Stimulated activated CD8-positive, alpha-beta memory T cell treated with anti-CD3 and anti-CD28 coated beads, Interleukin-15, amount 100 ng/mL, for 4 hours (primary cell): Measurements from ENCODE around the gene HP1BP3.

ENCODE experiments used
- DNase-seq, 2 donors: peaks; one replicate each; pipeline ENCODE4 v3.0.0-alpha.2; 2020; ENCODE audit warnings: low read depth in 2 of 2

HP1BP3 gene

GRCh38 chr1:20770314-20771087 lies 16.6 kb downstream of the HP1BP3 start:
- DNase-seq = no peak

DNA sequence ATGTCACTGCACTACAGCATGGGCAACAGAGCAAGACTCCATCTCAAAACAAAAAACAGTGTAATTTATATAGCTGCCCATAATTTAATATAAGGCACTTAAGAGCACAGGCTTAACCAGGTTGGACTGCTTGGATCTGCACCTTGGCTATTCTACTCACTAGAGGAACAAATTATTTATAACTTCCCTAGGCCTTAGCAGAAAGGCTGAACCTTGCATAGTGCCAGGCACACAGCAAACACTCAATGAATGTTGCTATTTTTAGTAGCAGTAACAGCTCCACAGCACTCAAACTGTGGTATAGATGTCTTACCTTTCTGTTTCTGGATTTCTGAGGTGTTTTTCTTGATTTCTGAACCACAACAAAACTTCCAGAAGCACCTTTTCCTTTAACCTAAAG lies 19.8 kb downstream of the HP1BP3 start:
- DNase-seq = no peak

- DNase-seq = no peak
Measured at GRCh38 chr1:20763417-20763816, 23.7 kb downstream of the HP1BP3 start.

DNA sequence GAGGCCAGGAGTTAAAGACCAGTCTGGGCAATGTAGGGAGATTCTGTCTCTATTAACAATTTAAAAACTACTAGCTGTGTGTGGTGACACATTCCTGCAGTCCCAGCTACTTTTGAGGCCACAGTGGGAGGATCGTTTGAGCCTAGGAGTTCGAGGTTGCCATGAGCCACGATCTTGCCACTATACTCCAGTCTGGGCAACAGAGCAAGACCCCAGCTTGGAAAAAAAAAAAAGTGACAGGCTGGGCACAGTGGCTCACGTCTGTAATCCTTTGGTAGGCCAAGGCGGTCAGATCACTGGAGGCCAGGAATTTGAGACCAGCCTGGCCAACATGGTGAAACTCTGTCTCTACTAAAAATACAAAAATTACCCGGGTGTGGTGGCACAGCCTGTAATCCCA lies 26.8 kb downstream of the HP1BP3 start:
- DNase-seq = no peak

- no peak for DNase-seq
Measured at GRCh38 chr1:20753589-20753988, 33.5 kb downstream of the HP1BP3 start.

DNA sequence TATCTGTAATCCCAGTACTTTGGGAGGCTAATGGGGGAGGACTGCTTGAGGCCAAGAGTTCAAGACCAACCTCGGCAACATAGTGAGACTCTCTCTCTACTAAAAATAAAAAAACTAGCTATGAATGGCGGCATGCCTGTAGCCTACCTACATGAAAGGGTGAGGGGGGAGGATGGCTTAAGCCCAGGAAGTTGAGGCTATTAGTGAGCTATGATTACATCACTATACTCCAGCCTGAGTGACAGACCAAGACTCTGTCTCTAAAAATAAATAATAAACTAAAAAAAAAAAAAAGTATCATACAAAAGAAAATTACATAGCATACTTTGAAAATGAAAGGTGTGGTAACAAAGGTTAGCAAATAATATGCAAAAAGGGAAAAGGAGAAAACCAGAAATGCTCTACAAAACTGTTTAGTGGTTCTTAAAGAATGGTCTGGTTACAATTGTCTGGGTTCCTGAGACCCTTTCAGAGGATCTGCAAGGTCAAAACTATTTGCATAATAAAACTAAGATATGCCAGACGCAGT lies 35.6 kb downstream of the HP1BP3 start:
- no peak for DNase-seq

DNA sequence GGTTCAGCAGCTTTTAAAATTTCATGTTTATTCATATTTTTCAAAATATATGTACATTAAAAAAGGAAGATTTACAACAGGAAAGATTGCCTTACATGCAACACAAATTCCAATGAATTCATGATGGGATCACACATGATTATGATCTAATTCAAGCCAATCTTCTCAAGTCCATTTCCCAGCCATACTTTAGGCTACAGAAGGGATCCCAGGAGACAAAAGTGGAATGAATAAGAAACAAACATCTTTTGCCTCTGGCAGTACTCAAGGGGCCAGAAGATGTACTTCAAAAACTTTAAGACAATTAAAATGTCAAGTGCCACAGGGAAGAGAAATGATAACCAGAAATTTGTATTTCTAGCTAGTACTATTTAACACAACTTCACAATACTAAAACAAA lies 44.4 kb downstream of the HP1BP3 start:
- no peak for DNase-seq

- DNase-seq = no peak
Measured at GRCh38 chr1:20740781-20741180, 46.3 kb downstream of the HP1BP3 start.

DNA sequence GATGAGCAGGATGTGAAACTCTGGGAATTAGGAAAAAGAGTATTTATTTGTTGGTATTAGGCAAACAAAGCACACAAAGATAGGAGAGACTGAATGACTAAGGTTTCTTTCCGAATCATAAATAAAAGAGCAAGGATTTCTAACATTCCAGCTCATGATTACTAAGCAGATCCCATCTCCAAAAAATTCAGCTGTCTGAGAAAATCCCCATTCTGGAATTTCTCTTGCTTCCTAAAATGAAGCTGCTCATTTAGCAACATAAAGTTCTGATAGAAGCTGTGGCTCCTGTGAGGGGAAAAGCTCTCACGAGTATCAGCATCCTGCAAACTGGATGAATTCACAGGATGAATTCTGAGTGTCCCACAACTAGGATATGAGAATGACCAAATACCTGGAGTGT lies 47.9 kb downstream of the HP1BP3 start:
- DNase-seq = no peak

DNA sequence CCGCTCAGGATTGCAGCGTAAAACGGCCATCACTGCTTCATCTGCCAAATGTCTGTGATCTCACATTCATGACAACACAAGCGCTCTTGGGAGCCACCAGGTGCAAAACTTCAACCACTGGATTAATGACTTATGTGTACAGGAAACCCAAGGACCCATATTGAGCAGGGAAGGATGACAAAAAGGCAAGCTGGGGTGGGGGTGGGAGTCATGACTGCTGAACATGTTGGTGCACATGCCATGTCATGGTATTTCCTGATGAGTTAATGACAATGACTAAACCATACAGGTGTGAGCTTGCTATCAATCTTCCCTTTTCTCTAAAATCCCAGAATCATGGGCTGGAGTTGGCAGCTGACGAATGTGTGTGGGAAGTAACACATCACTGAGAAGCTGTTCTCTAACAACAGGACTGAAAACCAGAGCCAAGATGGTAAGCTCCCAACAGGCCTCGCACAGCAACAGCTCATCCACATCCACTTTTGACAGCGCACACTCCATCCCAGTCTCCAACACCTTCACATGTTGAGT lies 51.5 kb downstream of the HP1BP3 start:
- DNase-seq = no peak

DNA sequence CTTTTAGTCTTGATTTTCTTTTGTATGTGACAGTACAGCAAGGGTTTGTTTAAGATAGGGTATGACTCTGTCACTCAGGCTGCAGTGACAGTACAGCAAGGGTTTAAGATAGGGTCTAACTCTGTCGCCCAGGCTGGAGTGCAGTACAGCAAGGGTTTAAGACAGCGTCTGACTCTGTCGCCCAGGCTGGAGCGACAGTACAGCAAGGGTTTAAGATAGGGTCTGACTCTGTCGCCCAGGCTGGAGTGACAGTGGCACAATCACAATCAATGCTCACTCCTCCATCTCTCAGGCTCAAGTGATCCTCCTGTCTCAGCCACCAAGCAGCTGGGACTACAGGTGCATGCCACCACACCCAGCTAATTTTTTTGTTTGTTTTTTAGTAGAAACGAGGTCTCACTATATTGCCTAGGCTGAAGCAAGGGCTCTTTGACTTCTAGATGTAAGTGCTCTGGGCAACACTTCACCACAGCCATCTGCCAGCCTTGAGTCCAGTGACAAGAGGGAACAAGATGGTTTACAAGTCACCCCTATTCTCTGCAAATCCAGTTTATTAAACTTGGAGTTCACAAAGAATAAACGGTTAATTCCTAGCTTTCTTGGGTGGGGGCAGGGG lies 53.6 kb downstream of the HP1BP3 start:
- no peak for DNase-seq

DNA sequence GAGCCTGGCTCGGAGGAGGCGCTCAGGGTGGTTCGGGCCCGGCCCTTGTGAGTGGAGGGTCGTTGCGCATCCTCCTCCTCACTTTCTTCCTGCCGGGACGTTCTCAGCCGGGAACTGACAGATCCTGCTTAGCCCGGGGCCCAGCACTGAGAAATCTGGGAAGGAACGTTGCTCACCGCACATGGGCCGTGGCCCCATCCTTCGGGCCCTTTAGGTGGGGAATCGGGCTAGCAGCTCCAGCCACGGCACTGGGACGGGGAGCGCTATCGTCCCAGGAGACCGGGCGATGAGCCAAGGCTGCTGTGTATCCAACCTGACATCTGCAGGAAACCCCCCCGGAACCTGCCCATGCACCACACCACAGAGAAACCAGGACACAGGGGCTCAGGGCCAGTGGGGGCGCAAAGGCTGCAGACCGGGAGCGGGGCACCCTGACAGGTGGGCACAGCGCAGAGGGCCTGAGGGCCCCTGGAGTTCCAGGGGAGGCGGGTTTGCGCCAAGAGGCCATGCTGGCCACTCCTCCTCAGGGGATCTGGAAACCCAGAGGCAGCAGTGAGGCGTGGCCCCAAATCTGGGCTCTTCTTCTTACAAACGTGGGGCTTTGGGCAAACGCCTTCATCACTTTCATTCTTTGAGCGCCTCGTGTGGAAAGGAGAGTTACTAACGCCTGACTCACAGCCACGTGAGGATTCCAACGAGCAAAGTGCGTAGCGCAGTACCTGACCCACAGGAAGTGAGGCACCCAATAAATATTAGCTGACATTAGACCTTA lies 54.3 kb downstream of the HP1BP3 start, which contains the start of gene SH2D5:
TSS of gene SH2D5 (minus strand) at position 116 of the 772 bp plus-strand sequence. CDS start 4,659 bp downstream, outside the sequence.
- peak; percentile 54 to 70 for DNase-seq

- DNase-seq = peak; percentile 47 to 51
Measured at GRCh38 chr1:20732071-20732587, 55.0 kb downstream of the HP1BP3 start.

GRCh38 chr1:20731057-20731991 lies 55.8 kb downstream of the HP1BP3 start:
- no peak for DNase-seq

DNA sequence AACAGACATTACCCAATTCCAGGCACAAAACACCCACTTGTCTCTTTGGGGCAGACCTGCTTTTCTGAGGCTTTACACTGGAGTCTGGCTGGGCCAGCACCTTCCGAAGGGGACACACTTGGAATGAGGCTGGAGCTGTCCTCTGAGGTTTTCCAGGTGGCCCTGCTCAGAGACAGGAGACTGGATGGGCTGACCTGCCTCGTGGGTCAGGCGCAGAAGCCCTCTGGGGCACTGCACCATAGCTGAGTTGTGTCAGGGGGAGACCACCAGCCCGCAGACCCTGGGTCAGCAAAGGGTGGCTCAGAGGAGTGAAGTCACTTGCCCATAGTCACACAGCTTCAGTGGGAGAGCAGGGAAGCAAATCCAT lies 56.4 kb downstream of the HP1BP3 start:
- no peak for DNase-seq

- DNase-seq = no peak
Measured at GRCh38 chr1:20729990-20730689, 57.0 kb downstream of the HP1BP3 start.

- no peak for DNase-seq
Measured at GRCh38 chr1:20729155-20729931, 57.8 kb downstream of the HP1BP3 start.

- no peak for DNase-seq
Measured at GRCh38 chr1:20728371-20729154, 58.5 kb downstream of the HP1BP3 start.
